Measurements from ENCODE around the gene SMARCB1.
"Not testable (repeated sequence)": the region's sequence is repeated elsewhere in the genome, so short reads cannot be mapped to it uniquely, and the experiment has no call there.

SMARCB1 gene

GRCh38 chr22:23846081-23846469, 59.3 kb downstream of the SMARCB1 start:
- ATAC-seq (no peak), DNase-seq (no peak)

GRCh38 chr22:23847310-23847920, 60.6 kb downstream of the SMARCB1 start:
- ATAC-seq: no peak
- no peak for DNase-seq

GRCh38 chr22:23847991-23848864, 61.5 kb downstream of the SMARCB1 start:
- no peak for ATAC-seq
- DNase-seq: no peak

- peak; percentile 93 for DNase-seq
- ATAC-seq: peak; percentile 84
Measured at GRCh38 chr22:23849009-23850006, 62.5 kb downstream of the SMARCB1 start.

- DNase-seq (no peak), ATAC-seq (no peak)
Measured at GRCh38 chr22:23850136-23850611, 63.4 kb downstream of the SMARCB1 start.

GRCh38 chr22:23856721-23857605, 70.2 kb downstream of the SMARCB1 start:
- DNase-seq (peak; percentile 34), ATAC-seq (peak; percentile 47)

GRCh38 chr22:23857606-23858483, 71.1 kb downstream of the SMARCB1 start, which contains the start of gene SLC2A11:
Gene SLC2A11, plus strand, starts transcription at chr22:23857875. Its CDS starts 125 bp downstream, at chr22:23858000.
- peak; percentile 96 for DNase-seq
- peak; percentile 95 for ATAC-seq

- ATAC-seq (no peak), DNase-seq (no peak)
Measured at GRCh38 chr22:23858484-23858815, 71.7 kb downstream of the SMARCB1 start.

GRCh38 chr22:23859201-23859600, 72.4 kb downstream of the SMARCB1 start:
- DNase-seq (no peak), ATAC-seq (no peak)

GRCh38 chr22:23860187-23860586, 73.4 kb downstream of the SMARCB1 start:
- ATAC-seq: not testable (repeated sequence)

GRCh38 chr22:23862103-23862502, 75.3 kb downstream of the SMARCB1 start:
- DNase-seq (peak; percentile 58), ATAC-seq (peak; percentile 35)

More at GRCh38 chr22:23860187-23860586, 73.4 kb downstream of the SMARCB1 start:
- DNase-seq: not testable (repeated sequence)

GRCh38 chr22:23864499-23865154, 77.9 kb downstream of the SMARCB1 start:
- not testable (repeated sequence) for ATAC-seq, DNase-seq

GRCh38 chr22:23868580-23868979, 81.8 kb downstream of the SMARCB1 start:
- DNase-seq (no peak), ATAC-seq (no peak)

- ATAC-seq: no peak
- no peak for DNase-seq
Measured at GRCh38 chr22:23874871-23875270, 88.1 kb downstream of the SMARCB1 start.

- no peak for ATAC-seq
- DNase-seq: no peak
Measured at GRCh38 chr22:23875801-23876200, 89.0 kb downstream of the SMARCB1 start.

- ATAC-seq: no peak
- no peak for DNase-seq
Measured at GRCh38 chr22:23877566-23877965, 90.8 kb downstream of the SMARCB1 start.

GRCh38 chr22:23878219-23878618, 91.5 kb downstream of the SMARCB1 start:
- no peak for DNase-seq
- ATAC-seq: no peak

GRCh38 chr22:23882370-23882769, 95.6 kb downstream of the SMARCB1 start:
- DNase-seq (no peak), ATAC-seq (no peak)

- no peak for DNase-seq
- no peak for ATAC-seq
Measured at GRCh38 chr22:23883658-23884057, 96.9 kb downstream of the SMARCB1 start.
